AG09309 (cell line): Measurements from ENCODE around the gene HOXD9.

Source experiments
- DNase-seq: peaks from one replicate; pipeline ENCODE4 v3.0.0-alpha.2; 2010; ENCODE audit warnings: low read depth
- H3K4me3 ChIP-seq: 2 replicates; pipeline ENCODE4 v1.5.1; 2011; ENCODE audit warnings: mild to moderate bottlenecking, low read depth, low read length, moderate library complexity; ENCODE audit not compliant: control insufficient read depth
- TF ChIP-seq, protein P1 (sequence below): IDR thresholded peaks from 2 replicates; pipeline ENCODE4 v1.5.1; 2011; ENCODE audit warnings: mild to moderate bottlenecking, low read depth, low read length, inconsistent platforms; ENCODE audit not compliant: insufficient read depth, control insufficient read depth; ENCODE audit errors: missing control alignments

The HOXD9 gene

DNA sequence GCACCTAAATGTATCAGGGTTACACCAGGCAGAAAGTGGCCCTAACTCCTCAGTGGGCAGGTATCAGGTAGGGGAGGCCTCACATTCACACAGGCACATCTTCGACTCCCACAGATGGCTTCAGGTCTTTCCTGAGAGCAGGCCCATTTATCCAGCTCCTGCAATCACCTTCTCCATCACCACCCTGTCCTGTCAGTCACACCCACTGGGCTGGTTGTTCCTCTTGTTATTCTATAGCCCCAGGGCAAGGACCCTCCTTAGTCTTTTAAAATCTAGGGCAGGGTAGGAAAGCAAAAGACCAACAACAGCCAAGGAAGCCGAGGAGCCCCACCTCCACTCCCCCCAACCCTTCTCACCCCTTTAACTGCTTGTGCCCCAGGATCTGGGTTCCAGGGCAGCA lies 19.8 kb downstream of the HOXD9 start:
- TF ChIP-seq, protein P1, sequence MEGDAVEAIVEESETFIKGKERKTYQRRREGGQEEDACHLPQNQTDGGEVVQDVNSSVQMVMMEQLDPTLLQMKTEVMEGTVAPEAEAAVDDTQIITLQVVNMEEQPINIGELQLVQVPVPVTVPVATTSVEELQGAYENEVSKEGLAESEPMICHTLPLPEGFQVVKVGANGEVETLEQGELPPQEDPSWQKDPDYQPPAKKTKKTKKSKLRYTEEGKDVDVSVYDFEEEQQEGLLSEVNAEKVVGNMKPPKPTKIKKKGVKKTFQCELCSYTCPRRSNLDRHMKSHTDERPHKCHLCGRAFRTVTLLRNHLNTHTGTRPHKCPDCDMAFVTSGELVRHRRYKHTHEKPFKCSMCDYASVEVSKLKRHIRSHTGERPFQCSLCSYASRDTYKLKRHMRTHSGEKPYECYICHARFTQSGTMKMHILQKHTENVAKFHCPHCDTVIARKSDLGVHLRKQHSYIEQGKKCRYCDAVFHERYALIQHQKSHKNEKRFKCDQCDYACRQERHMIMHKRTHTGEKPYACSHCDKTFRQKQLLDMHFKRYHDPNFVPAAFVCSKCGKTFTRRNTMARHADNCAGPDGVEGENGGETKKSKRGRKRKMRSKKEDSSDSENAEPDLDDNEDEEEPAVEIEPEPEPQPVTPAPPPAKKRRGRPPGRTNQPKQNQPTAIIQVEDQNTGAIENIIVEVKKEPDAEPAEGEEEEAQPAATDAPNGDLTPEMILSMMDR = no peak
- H3K4me3 ChIP-seq = no peak overlapping the region

GRCh38 chr2:176145085-176145969 lies 22.8 kb downstream of the HOXD9 start:
- TF ChIP-seq, protein P1 = no peak

More for the DNA sequence above, 19.8 kb downstream of the HOXD9 start:
- no peak for DNase-seq

DNA sequence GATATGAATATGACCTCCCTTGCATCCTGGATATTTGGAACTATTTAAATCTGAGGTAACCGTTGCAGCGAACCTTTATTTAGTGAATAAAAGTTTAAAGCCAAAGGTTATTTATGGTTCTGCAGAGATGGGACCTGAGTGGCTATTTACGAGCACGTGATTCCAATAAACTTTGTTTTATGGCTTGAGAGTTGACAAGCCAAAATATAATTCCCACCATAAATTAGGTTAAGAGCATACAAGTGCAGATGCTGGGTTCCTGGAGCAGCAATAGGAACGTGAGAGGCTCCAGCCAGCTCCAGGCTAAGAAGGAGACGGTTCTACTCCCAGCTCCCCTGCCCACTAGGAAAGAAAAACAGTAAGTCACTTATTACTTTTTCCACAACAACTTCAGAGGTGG lies 23.6 kb downstream of the HOXD9 start:
- DNase-seq = no peak
- no peak overlapping the region for H3K4me3 ChIP-seq
- TF ChIP-seq, protein P1 = no peak

More at GRCh38 chr2:176145085-176145969, 22.8 kb downstream of the HOXD9 start:
- no peak overlapping the region for H3K4me3 ChIP-seq
- no peak for DNase-seq

DNA sequence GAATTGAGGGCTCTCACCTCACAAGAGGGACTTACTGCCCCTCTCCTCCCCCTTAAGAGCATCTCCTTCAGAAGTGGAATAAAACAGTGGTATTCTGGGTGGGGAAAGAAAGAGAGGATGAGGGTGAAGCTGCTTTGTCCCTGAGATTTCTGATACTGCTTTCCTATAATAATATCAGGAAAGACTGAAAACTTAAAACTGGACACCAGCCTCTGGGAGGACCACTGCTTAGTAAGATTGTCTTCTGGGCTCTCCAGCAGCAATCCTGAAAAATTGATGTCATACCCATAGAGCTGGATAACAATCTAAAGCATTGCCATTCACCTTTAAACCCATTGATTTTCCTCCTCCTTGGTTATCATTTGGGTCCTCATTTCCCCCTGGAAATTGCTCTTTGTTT lies 24.1 kb downstream of the HOXD9 start:
- TF ChIP-seq, protein P1 = no peak
- no peak overlapping the region for H3K4me3 ChIP-seq

GRCh38 chr2:176147210-176147799 lies 24.8 kb downstream of the HOXD9 start:
- no peak overlapping the region for H3K4me3 ChIP-seq
- TF ChIP-seq, protein P1 = no peak

More for the DNA sequence above, 24.1 kb downstream of the HOXD9 start:
- no peak for DNase-seq

DNA sequence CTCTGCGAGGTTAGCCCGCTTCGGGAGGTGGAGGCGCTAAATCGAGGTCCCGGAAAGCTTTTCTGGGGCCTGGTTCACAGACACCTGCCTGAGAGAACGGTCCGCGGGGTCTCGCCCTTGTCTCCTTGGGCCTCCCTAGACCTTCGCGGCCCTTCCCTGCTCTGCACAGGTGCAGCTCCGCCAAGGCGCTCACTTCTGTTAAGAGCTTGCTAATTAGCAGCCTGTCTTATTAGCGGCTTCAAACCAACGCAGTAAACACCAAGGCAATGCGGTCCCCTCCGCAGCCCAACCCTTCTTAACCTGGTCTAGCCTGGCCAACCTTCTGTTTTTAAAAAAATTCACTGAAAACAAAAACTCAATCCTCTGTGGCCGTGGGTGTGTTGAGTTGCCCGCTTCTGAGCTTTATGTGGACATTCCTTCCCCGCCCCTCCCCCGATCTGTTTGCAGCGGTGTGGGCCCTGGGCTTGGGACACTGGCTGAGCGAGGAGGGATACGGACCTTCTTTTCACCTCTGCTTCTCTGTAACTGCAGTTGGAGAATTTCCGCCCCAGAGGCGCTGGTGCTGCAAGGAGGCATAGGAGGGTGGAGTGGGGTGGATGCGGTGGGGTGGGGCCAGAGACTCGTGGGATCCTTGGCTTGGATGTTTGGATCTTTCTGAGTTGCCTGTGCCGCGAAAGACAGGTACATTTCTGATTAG lies 25.4 kb downstream of the HOXD9 start:
- no peak for DNase-seq
- H3K4me3 ChIP-seq = no peak overlapping the region
- TF ChIP-seq, protein P1 = no peak

More at GRCh38 chr2:176147210-176147799, 24.8 kb downstream of the HOXD9 start:
- DNase-seq = no peak
